ENCODE measurements around the gene ZNF283.

ZNF283 gene

GRCh38 chr19:43872547-43873336 lies 45.6 kb downstream of the ZNF283 start:
- DNase-seq: peak; percentile 25

GRCh38 chr19:43880483-43880882 lies 53.4 kb downstream of the ZNF283 start:
- no peak for DNase-seq

GRCh38 chr19:43883864-43884263 lies 56.7 kb downstream of the ZNF283 start, which contains the start of gene ZNF404:
ZNF404 (minus strand) TSS chr19:43883964.
- DNase-seq: no peak

- no peak for DNase-seq
Observed at GRCh38 chr19:43895727-43896308, 68.7 kb downstream of the ZNF283 start.
